ACC112 (cell line): ENCODE results near the gene ZNF326.
A peak's percentile ranks its signal among the peaks of the same experiment; 100 is the strongest.

Experiments used
- H2AFZ ChIP-seq: fragments of 200-600 bp; sonication (generic); one replicate; pipeline ENCODE4 v1.6.0; 2017; ENCODE audit warnings: antibody characterized with exemption, low read length; ENCODE audit not compliant: unreplicated experiment
- H3K27ac ChIP-seq: fragments of 200-600 bp; sonication (generic); 2 replicates; pipeline ENCODE4 v1.5.1; 2014; ENCODE audit warnings: low read depth, mild to moderate bottlenecking, antibody characterized with exemption, low read length, moderate library complexity
- H3K27me3 ChIP-seq: fragments of 200-600 bp; sonication (generic); 2 replicates; pipeline ENCODE4 v1.6.1; 2014; ENCODE audit warnings: mild to moderate bottlenecking, antibody characterized with exemption, low read length, moderate library complexity, mixed read lengths; ENCODE audit not compliant: insufficient read depth
- H3K36me3 ChIP-seq: fragments of 200-600 bp; sonication (generic); 2 replicates; pipeline ENCODE4 v1.6.1; 2016; ENCODE audit warnings: mild to moderate bottlenecking, antibody characterized with exemption, low read length, moderate library complexity, mixed read lengths; ENCODE audit not compliant: insufficient read depth
- H3K4me1 ChIP-seq: fragments of 200-600 bp; sonication (generic); one replicate; pipeline ENCODE4 v1.6.1; 2016; ENCODE audit warnings: low read length, mixed read lengths; ENCODE audit not compliant: insufficient read depth, unreplicated experiment, control insufficient read depth
- H3K4me3 ChIP-seq: fragments of 200-600 bp; sonication (generic); 2 replicates; pipeline ENCODE4 v1.5.1; 2014; ENCODE audit warnings: mild to moderate bottlenecking, low read depth, low read length
- H3K79me2 ChIP-seq: fragments of 200-600 bp; sonication (generic); one replicate; pipeline ENCODE4 v1.6.0; 2016; ENCODE audit warnings: low read length; ENCODE audit not compliant: control insufficient read depth, unreplicated experiment, insufficient read depth

The ZNF326 gene

DNA sequence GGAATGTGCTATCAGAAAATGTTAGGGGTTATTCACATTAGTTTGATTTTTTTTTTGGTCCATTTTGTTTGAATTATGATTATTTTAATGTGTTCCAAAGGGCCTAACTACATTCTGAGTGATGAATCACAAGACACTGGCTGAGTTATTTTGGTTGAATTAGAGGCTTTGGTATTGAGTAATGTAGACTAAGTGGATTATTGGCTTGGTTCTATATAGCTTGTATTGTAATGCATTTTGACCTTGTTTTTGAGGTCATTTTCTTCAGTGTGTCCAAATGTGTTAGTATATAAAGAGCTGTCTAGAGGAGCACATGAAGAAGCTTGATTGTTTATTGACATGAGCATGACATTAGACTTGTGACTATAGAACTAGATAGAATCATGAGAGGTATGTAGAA, 3.4 kb downstream of the ZNF326 start:
- H3K27me3 ChIP-seq: no peaks in the 10 kb centered on the region
- H3K4me3 ChIP-seq: 0 out of 2 replicates have a peak overlapping the region, but pooled peaks have one; percentile 7
- no peak overlapping the region for H2AFZ ChIP-seq
- peaks cover 35% of the 10 kb centered on the region for H3K4me1 ChIP-seq
- H3K36me3 ChIP-seq: peaks cover 5% of the 10 kb centered on the region; the same call in 1 of the 2 replicates
- H3K79me2 ChIP-seq: peaks cover 69% of the 10 kb centered on the region
- H3K27ac ChIP-seq: no peak overlapping the region

DNA sequence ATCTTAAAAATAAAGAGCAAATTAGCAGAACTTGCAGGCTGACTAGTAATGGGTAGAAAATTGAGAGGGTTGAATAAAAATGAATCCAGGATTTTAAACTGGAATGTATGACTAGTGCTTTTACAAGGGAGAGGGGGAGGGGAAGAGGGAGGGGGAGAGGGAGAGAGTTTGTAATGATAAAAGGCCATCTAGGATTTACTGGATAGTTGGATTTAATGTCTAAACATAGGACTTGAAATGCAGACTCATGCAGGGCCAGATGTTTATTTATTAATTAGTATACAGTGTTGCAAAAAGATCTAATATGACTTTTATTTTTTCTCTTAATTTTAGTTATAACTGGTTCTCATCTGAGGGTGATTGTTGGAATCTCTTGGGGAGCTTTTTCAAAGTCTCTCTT, 4.3 kb downstream of the ZNF326 start:
- no peak overlapping the region for H3K27ac ChIP-seq
- peaks cover 73% of the 10 kb centered on the region for H3K79me2 ChIP-seq
- H3K27me3 ChIP-seq: no peaks in the 10 kb centered on the region
- peaks cover 5% of the 10 kb centered on the region; the same call in 1 of the 2 replicates for H3K36me3 ChIP-seq
- peaks cover 32% of the 10 kb centered on the region for H3K4me1 ChIP-seq
- no peak overlapping the region for H2AFZ ChIP-seq
- no peak overlapping the region for H3K4me3 ChIP-seq

DNA sequence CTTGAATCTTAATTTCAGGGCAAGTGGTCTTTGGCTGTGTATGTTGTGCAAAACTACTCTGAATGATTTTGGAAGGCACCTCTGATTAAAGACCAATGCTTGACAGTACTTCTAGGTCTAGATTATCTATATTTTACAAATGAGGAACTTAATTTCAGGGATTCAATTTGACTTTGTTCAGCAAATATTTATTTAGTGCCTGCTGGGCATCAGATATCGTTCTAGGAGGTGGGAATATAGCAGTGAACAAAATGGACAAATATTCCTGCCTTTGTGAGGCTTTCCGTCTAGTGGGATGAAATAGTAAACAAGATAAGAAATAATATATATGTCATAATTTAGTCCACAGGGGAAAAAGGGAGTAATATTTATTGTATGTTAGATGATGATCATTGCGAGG, 4.7 kb downstream of the ZNF326 start:
- no peak overlapping the region for H3K27ac ChIP-seq
- peaks cover 32% of the 10 kb centered on the region for H3K4me1 ChIP-seq
- H3K36me3 ChIP-seq: peaks cover 5% of the 10 kb centered on the region; the same call in 1 of the 2 replicates
- peaks cover 73% of the 10 kb centered on the region for H3K79me2 ChIP-seq
- H3K27me3 ChIP-seq: no peaks in the 10 kb centered on the region
- no peak overlapping the region for H2AFZ ChIP-seq
- H3K4me3 ChIP-seq: no peak overlapping the region

DNA sequence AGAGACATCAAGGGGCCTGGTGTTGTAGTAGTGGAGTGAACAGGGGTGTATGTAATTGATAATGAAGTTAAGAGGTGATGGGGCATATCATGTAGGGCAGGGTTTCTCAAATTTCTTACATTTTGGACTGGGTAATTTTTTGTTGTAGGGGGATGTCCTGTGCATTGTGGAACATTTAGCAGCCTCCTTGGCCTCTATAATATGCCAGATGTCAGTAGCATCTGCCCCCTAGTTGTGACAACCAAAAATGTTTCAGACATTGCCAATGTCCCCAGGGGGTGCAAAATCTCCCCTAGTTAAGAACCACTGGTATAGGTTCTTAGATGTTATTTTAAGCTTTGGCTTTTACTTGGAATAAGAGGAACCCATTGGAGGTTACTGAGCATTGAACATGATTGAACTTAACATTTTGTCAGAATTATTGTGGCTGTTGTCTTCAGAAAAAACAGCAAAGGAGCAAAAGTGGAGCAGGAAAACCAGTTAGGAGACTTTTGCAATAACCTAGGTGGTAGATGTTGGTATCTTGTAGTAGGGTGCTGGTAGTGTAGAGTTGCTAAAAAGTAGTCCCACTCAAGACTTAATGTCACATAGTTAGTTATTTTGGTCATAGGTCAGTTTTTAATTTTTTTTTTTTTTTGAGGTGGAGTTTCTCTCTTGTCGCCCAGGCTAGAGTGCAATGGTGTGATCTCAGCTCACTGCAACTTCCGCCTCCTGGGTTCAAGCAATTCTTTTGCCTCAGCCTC, 6.2 kb downstream of the ZNF326 start:
- H3K27me3 ChIP-seq: no peaks in the 10 kb centered on the region
- peaks cover 32% of the 10 kb centered on the region for H3K4me1 ChIP-seq
- peaks cover 16% of the 10 kb centered on the region for H3K36me3 ChIP-seq
- no peak overlapping the region for H3K27ac ChIP-seq
- no peak overlapping the region for H3K4me3 ChIP-seq
- H2AFZ ChIP-seq: no peak overlapping the region
- H3K79me2 ChIP-seq: peaks cover 63% of the 10 kb centered on the region

DNA sequence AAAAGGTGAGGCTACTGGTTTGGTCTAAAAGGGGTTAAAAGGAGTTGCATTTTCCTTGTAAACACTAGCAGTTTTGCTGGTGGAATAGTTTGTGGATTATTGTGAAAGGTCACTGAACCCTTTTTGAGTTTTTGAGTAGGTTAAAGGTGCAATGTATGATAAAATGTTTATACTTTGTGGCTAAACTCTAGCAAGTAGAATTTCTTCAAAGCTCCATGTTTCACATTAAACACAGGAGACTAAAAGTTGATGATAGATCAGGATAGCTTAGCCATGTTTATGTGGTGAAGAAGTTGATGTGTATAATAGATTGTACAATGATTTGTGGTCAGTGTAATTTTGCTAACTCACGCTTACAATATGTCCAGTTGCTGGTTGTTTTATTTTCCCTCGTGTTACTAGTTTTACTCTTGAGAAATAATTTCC, 13.1 kb downstream of the ZNF326 start:
- Histone ChIP-seq H3K4me3 (no peak overlapping the region), H3K79me2 (peaks cover 19% of the 10 kb centered on the region), H3K27me3 (no peaks in the 10 kb centered on the region), H3K36me3 (peaks cover 44% of the 10 kb centered on the region), H3K4me1 (peaks cover 5% of the 10 kb centered on the region), H3K27ac (no peak overlapping the region), H2AFZ (no peak overlapping the region)

DNA sequence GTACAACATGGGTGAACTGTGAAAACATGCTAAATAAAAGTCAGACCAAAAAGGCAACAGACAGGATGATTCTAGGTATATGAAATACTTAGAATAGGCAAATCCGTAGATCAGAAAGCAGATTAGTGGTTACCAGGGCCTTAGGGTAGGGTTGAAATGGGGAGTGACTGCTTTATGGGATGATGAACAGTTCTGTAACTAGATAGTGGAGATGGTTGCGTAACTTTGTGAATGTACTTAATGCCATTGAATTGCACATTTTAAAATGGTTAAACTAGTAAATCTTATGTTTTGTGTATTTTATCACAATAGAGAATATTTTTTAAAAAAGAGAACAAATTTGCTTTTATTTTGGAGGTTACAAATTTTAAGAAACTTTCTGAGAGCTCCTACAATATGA, 17.4 kb downstream of the ZNF326 start:
- Histone ChIP-seq H2AFZ (no peak overlapping the region), H3K36me3 (peaks cover 45% of the 10 kb centered on the region), H3K4me1 (peaks cover 5% of the 10 kb centered on the region), H3K27ac (no peak overlapping the region), H3K27me3 (no peaks in the 10 kb centered on the region), H3K4me3 (no peak overlapping the region), H3K79me2 (peaks cover 14% of the 10 kb centered on the region)

DNA sequence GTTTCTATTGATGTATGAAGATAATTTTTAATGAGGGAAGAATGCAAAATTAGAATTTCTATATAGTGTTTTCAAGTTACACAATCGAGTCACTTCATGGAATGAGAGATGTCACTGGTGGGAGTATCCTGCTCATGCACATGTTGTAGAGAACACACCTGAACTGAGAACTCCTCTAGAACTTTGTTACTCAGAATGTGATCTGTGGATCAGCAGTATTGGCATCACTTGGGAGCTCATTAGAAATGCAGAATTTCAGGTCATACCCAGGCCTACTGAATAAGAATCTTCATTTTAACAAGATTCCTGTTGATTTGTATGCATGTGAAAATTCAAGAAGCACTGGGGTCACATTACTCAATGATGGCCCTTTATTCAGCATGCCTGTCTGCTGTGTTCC, 28.8 kb downstream of the ZNF326 start:
- Histone ChIP-seq H3K36me3 (peaks cover 71% of the 10 kb centered on the region), H3K4me1 (no peaks in the 10 kb centered on the region), H3K27me3 (no peaks in the 10 kb centered on the region), H3K27ac (no peak overlapping the region), H3K79me2 (no peaks in the 10 kb centered on the region), H2AFZ (no peak overlapping the region), H3K4me3 (no peak overlapping the region)

DNA sequence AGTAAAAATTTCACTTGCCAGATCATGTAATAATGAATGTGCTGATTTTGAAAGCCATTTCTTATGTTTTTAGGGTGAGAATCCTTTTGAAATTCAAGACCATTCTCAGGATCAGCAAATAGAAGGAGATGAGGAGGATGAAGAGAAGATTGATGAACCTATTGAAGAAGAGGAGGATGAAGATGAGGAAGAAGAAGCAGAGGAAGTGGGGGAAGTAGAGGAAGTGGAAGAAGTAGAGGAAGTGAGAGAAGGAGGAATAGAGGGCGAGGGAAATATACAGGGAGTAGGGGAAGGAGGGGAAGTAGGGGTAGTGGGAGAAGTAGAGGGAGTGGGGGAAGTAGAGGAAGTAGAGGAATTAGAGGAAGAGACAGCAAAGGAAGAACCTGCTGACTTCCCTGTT, 32.4 kb downstream of the ZNF326 start:
- H3K27me3 ChIP-seq: no peaks in the 10 kb centered on the region
- H2AFZ ChIP-seq: no peak overlapping the region
- H3K27ac ChIP-seq: no peak overlapping the region
- peaks cover 60% of the 10 kb centered on the region for H3K36me3 ChIP-seq
- H3K4me1 ChIP-seq: no peaks in the 10 kb centered on the region
- H3K4me3 ChIP-seq: no peak overlapping the region
- H3K79me2 ChIP-seq: no peaks in the 10 kb centered on the region

DNA sequence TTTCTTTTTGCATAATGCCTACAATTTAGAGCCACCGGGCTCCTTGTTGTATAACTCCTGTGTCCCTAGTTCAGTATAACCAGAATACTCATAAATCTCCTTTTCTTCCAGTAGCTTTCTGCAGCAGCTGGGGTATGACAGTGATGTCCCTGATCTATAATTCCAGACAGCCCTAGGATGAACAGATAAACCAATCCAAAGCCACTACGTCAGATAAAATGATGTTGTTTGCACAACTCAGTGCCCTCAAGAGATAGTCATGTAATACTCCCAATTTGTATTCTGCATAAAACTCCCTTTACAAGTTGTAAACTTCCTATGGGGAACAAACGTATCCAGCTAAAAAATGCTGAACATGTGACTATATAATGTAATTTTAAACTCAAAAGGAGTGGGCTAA, 44.7 kb downstream of the ZNF326 start:
- H3K4me1 ChIP-seq: no peaks in the 10 kb centered on the region
- no peaks in the 10 kb centered on the region for H3K36me3 ChIP-seq
- no peaks in the 10 kb centered on the region for H3K79me2 ChIP-seq
- no peak overlapping the region for H3K4me3 ChIP-seq
- no peak overlapping the region for H2AFZ ChIP-seq
- no peak overlapping the region for H3K27ac ChIP-seq
- no peaks in the 10 kb centered on the region for H3K27me3 ChIP-seq

DNA sequence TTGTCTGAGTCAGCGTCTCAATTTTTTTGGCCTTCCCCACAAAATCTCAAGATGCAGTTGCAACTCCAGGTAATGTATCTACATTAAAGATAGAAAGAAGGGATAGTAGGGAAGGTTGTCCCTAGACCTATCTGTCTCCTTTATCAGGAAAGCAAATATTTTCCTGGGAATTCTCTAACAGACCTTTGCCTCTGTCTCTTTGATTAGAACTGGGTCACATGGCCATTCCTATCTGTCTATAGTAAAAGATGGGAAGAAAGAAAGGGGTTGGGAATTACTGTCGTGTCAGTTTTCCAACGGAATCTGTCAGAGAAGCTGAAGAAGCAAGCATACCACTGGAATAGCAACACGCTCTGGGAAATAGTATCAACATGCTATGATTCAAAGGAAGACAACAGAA, 48.7 kb downstream of the ZNF326 start:
- Histone ChIP-seq H3K79me2 (no peaks in the 10 kb centered on the region), H3K4me3 (no peak overlapping the region), H3K27me3 (no peaks in the 10 kb centered on the region), H2AFZ (no peak overlapping the region), H3K27ac (no peak overlapping the region), H3K4me1 (no peaks in the 10 kb centered on the region), H3K36me3 (no peaks in the 10 kb centered on the region)

DNA sequence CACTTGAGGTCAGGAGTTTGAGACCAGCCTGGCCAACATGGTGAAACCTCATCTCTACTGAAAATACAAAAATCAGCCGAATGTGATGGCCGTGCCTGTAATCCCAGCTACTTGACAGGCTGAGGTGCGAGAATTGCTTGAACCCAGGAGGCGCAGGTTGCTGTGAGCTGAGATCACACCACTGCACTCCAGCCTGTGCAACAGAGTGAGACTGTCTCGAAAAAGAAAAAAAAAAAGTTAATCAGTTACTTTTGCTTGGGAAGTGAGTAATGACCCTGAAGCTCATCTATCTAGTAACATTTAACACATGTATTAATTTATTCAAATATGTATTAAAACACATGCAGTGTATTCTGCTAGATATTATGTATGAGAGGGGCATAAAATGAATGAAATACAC, 49.4 kb downstream of the ZNF326 start:
- Histone ChIP-seq H2AFZ (no peak overlapping the region), H3K4me1 (no peaks in the 10 kb centered on the region), H3K27me3 (no peaks in the 10 kb centered on the region), H3K4me3 (no peak overlapping the region), H3K36me3 (no peaks in the 10 kb centered on the region), H3K27ac (no peak overlapping the region), H3K79me2 (no peaks in the 10 kb centered on the region)
